Trophoblast cell (in vitro differentiated cells and primary cell): ENCODE data around the gene MCTP2.

ENCODE experiments used
- DNase-seq, 2 donors: peaks; one replicate each; pipeline ENCODE4 v3.0.0-alpha.2; 2016
- H2AFZ ChIP-seq: 2 replicates; pipeline ENCODE4 v1.6.1; 2013; ENCODE audit warnings: low read length, moderate library complexity, mild to moderate bottlenecking; ENCODE audit not compliant: insufficient read depth, poor library complexity
- H2AK5ac ChIP-seq: 2 replicates; pipeline ENCODE4 v1.6.1; 2013; ENCODE audit warnings: mild to moderate bottlenecking, low read length
- H2BK120ac ChIP-seq: 2 replicates; pipeline ENCODE4 v1.6.1; 2013; ENCODE audit warnings: low read length, mild to moderate bottlenecking, moderate library complexity; ENCODE audit not compliant: insufficient read depth, poor library complexity
- H2BK12ac ChIP-seq: 2 replicates; pipeline ENCODE4 v1.6.1; 2013; ENCODE audit warnings: mild to moderate bottlenecking, low read length, moderate library complexity
- H2BK5ac ChIP-seq: 2 replicates; pipeline ENCODE4 v1.6.1; 2013; ENCODE audit warnings: low read length, low read depth, moderate library complexity, mild to moderate bottlenecking; ENCODE audit not compliant: poor library complexity
- H3K14ac ChIP-seq: 2 replicates; pipeline ENCODE4 v1.6.1; 2013; ENCODE audit warnings: mild to moderate bottlenecking, low read length
- H3K18ac ChIP-seq: 2 replicates; pipeline ENCODE4 v1.6.1; 2013; ENCODE audit warnings: mild to moderate bottlenecking, low read length
- H3K23ac ChIP-seq: 2 replicates; pipeline ENCODE4 v1.6.1; 2013; ENCODE audit warnings: low read length
- H3K27ac ChIP-seq: 2 replicates; pipeline ENCODE4 v1.5.1; 2013; ENCODE audit warnings: low read depth, mild to moderate bottlenecking, inconsistent platforms, low read length, moderate library complexity
- H3K27me3 ChIP-seq: 2 replicates; pipeline ENCODE4 v1.6.1; 2013; ENCODE audit warnings: inconsistent platforms, mild to moderate bottlenecking, low read length, moderate library complexity; ENCODE audit not compliant: insufficient read depth
- H3K36me3 ChIP-seq, 2 experiments: 1 replicate in 1 of 2; 2 replicates in 1 of 2; pipeline ENCODE4 v1.6.1; 2013; ENCODE audit warnings: low read length in 2 of 2, mild to moderate bottlenecking in 2 of 2, moderate library complexity in 1 of 2; ENCODE audit not compliant: insufficient read depth in 2 of 2, control insufficient read depth in 1 of 2
- H3K4ac ChIP-seq: 2 replicates; pipeline ENCODE4 v1.6.1; 2013; ENCODE audit warnings: low read depth, mild to moderate bottlenecking, low read length, moderate library complexity
- H3K4me1 ChIP-seq, 2 experiments: 1 replicate in 1 of 2; 2 replicates in 1 of 2; pipeline ENCODE4 v1.6.1; 2013; ENCODE audit warnings: low read length in 2 of 2, mild to moderate bottlenecking in 2 of 2, moderate library complexity in 1 of 2; ENCODE audit not compliant: insufficient read depth in 2 of 2, control insufficient read depth in 1 of 2
- H3K4me2 ChIP-seq: 2 replicates; pipeline ENCODE4 v1.6.1; 2013; ENCODE audit warnings: inconsistent platforms, mild to moderate bottlenecking, low read length, moderate library complexity
- H3K4me3 ChIP-seq: 2 replicates; pipeline ENCODE4 v1.5.1; 2013; ENCODE audit warnings: mild to moderate bottlenecking, low read depth, low read length, inconsistent platforms
- H3K79me1 ChIP-seq: one replicate; pipeline ENCODE4 v1.6.1; 2013; ENCODE audit warnings: low read length
- H3K79me2 ChIP-seq: 2 replicates; pipeline ENCODE4 v1.6.1; 2013; ENCODE audit warnings: low read length, mild to moderate bottlenecking; ENCODE audit not compliant: control insufficient read depth, insufficient read depth, poor library complexity
- H3K9ac ChIP-seq: 2 replicates; pipeline ENCODE4 v1.6.1; 2013; ENCODE audit warnings: mild to moderate bottlenecking, low read length
- H3K9me3 ChIP-seq: 2 replicates; pipeline ENCODE4 v1.6.1; 2013; ENCODE audit warnings: low read depth, mild to moderate bottlenecking, control low read depth, inconsistent platforms, low read length; ENCODE audit not compliant: insufficient read depth
- H4K12ac ChIP-seq: 2 replicates; pipeline ENCODE4 v1.6.1; 2013; ENCODE audit warnings: low read depth, mild to moderate bottlenecking, low read length, moderate library complexity
- H4K8ac ChIP-seq: 2 replicates; pipeline ENCODE4 v1.6.1; 2013; ENCODE audit warnings: low read depth, mild to moderate bottlenecking, low read length, moderate library complexity
- H4K91ac ChIP-seq: one replicate; pipeline ENCODE4 v1.6.1; 2013; ENCODE audit warnings: low read depth, mild to moderate bottlenecking, low read length, moderate library complexity
- WGBS: extraction: QIAGEN DNeasy Blood & Tissue Kit; methylation state at CpG from one replicate; pipeline ENCODE4 v1.1.7; 2013; ENCODE audit warnings: missing lambda C conversion rate; ENCODE audit not compliant: insufficient read length, insufficient coverage; ENCODE audit errors: extremely low coverage; 5-methylcytosine and 5-hydroxymethylcytosine counted together

The MCTP2 gene

DNA sequence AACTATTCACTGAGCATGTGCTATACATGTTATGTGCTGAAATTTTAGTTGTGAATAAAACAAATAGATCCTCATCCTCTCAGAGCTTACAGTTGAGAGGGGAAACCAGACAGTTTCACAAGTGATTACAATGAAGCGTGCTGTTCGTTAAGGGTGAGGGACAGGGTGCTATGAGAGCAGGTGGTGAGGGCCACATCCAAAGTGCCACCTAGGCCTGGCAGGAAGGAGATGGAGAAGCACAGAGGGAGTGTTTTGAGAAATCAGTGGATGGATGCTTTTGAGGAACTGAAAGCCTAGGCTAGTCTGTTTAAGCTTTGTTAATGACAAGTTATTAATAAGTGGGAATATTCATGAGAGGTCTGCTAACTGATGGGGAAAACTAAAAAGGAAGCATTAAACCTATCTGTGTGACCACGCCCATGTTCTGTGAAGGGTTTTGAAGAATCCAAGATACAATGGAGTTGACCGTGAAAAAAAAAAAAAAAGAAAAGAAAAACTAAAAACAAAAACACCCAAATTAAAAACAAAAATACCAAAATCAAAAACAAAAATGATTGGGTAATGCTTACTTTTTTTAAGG, 7.3 kb downstream of the MCTP2 start:
- Histone ChIP-seq H2AK5ac (no peak overlapping the region), H2BK12ac (no peak overlapping the region), H2BK120ac (no peak overlapping the region), H3K9ac (no peak overlapping the region), H3K4me3 (no peak overlapping the region), H3K18ac (no peak overlapping the region), H3K79me1 (no peaks in the 10 kb centered on the region), H3K27me3 (no peaks in the 10 kb centered on the region), H4K91ac (no peak overlapping the region), H3K79me2 (no peaks in the 10 kb centered on the region), H4K8ac (no peak overlapping the region), H3K27ac (no peak overlapping the region), H4K12ac (no peak overlapping the region), H3K23ac (no peak overlapping the region), H3K9me3 (no peaks in the 10 kb centered on the region), H2AFZ (no peak overlapping the region), H3K36me3 (no peaks in the 10 kb centered on the region), H2BK5ac (no peak overlapping the region), H3K4me1 (peaks cover 0 to 2% of the 10 kb centered on the region in 2 experiments), H3K4me2 (no peak overlapping the region), H3K14ac (no peak overlapping the region), H3K4ac (no peak overlapping the region)
- no CpG with 5 or more reads among the region's 4 CpGs for WGBS
- no peak for DNase-seq

DNA sequence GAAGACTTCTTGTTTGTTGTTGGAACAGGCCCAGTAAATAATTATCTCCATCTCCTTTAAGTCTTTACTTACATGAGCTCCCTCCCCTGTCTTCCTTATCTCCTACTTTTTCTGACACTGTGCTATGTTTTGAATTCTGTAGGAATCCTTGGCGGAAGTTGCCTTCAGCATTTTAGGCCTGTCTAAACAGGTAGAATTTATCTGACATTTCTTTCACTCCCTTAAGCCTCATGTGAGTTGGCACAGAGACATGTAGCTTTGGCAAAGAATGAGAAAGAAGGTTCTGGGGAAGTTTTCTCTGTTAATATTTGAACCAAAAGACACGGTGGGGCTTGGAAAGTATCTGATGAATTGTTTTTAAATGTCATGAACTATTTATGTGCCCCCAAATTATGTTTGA, 8.1 kb downstream of the MCTP2 start:
- Histone ChIP-seq H3K23ac (no peak overlapping the region), H4K8ac (no peak overlapping the region), H3K18ac (no peak overlapping the region), H2BK12ac (no peak overlapping the region), H3K4me1 (peaks cover 0 to 2% of the 10 kb centered on the region in 2 experiments), H3K4me2 (no peak overlapping the region), H3K9me3 (no peaks in the 10 kb centered on the region), H3K4me3 (no peak overlapping the region), H4K91ac (no peak overlapping the region), H2BK5ac (no peak overlapping the region), H3K36me3 (no peaks in the 10 kb centered on the region), H3K79me2 (no peaks in the 10 kb centered on the region), H3K14ac (no peak overlapping the region), H2AFZ (no peak overlapping the region), H2AK5ac (no peak overlapping the region), H4K12ac (no peak overlapping the region), H3K4ac (no peak overlapping the region), H3K9ac (no peak overlapping the region), H3K27me3 (no peaks in the 10 kb centered on the region), H3K27ac (peak overlapping the region; percentile 20), H2BK120ac (no peak overlapping the region), H3K79me1 (no peaks in the 10 kb centered on the region)
- no CpG with 5 or more reads among the region's 2 CpGs for WGBS
- DNase-seq = peak; percentile 47 to 75

DNA sequence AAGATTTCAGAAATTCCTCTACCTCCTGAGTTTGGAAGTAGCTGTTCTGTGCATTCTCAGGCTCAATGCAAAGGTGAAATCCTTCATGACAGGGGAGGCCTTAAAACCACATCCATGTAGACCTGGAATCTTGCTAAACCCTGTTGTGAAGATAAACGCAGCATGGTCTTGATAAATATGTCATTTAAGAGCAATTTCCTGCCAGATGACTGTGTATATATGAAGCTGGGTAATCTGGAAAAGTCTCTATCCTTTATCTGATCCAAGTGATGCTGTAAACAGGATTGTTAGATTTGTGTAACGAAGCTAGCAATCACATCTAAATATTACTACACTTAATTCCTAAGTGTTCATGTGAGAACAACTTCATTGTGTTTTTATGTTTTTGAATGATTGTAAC, 9.1 kb downstream of the MCTP2 start:
- H3K18ac ChIP-seq = no peak overlapping the region
- no peak overlapping the region for H2BK120ac ChIP-seq
- no peaks in the 10 kb centered on the region for H3K36me3 ChIP-seq
- no peak overlapping the region for H2AK5ac ChIP-seq
- WGBS = no CpG with 5 or more reads among the region's 2 CpGs
- DNase-seq = peak in 1 of 2 donors; percentile 38
- no peak overlapping the region for H4K91ac ChIP-seq
- no peak overlapping the region for H3K14ac ChIP-seq
- peaks cover 0 to 2% of the 10 kb centered on the region in 2 experiments for H3K4me1 ChIP-seq
- no peak overlapping the region for H2BK12ac ChIP-seq
- no peak overlapping the region for H4K8ac ChIP-seq
- H3K79me2 ChIP-seq = no peaks in the 10 kb centered on the region
- no peak overlapping the region for H3K4me2 ChIP-seq
- H3K23ac ChIP-seq = no peak overlapping the region
- no peaks in the 10 kb centered on the region for H3K79me1 ChIP-seq
- H3K4ac ChIP-seq = no peak overlapping the region
- no peak overlapping the region for H2AFZ ChIP-seq
- no peak overlapping the region for H3K27ac ChIP-seq
- H2BK5ac ChIP-seq = no peak overlapping the region
- H4K12ac ChIP-seq = no peak overlapping the region
- H3K27me3 ChIP-seq = no peaks in the 10 kb centered on the region
- H3K9ac ChIP-seq = no peak overlapping the region
- H3K9me3 ChIP-seq = no peaks in the 10 kb centered on the region
- H3K4me3 ChIP-seq = no peak overlapping the region

DNA sequence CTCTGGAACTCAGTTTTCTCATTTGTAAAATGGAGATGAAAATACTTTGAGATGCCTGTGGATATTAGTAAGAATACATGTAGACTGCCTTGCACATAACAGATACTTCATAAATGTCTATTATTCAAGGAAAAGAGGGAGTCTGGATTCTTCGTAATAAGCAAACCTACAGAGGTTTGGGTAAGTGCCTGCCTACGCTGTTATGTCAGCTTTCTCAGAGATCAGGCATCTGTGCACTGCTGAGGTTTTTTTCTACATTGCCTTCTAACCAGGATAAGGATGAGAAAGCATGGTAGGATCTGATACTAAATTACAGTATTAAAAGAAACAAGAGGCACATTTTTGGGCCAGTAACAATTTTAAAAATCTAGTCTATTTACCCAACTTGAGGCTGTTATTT, 10.9 kb downstream of the MCTP2 start:
- no peak overlapping the region for H2AK5ac ChIP-seq
- H3K9me3 ChIP-seq = no peaks in the 10 kb centered on the region
- H3K9ac ChIP-seq = no peak overlapping the region
- no peaks in the 10 kb centered on the region for H3K79me2 ChIP-seq
- WGBS = no CpG with 5 or more reads among the region's 2 CpGs
- H3K4me1 ChIP-seq = peaks cover 0 to 2% of the 10 kb centered on the region in 2 experiments
- no peak overlapping the region for H4K91ac ChIP-seq
- no peak overlapping the region for H4K12ac ChIP-seq
- H3K4me2 ChIP-seq = no peak overlapping the region
- no peak overlapping the region for H3K23ac ChIP-seq
- no peak overlapping the region for H2AFZ ChIP-seq
- H3K4ac ChIP-seq = no peak overlapping the region
- H3K79me1 ChIP-seq = no peaks in the 10 kb centered on the region
- H3K27me3 ChIP-seq = no peaks in the 10 kb centered on the region
- H3K36me3 ChIP-seq = no peaks in the 10 kb centered on the region
- H2BK120ac ChIP-seq = no peak overlapping the region
- no peak overlapping the region for H2BK12ac ChIP-seq
- H4K8ac ChIP-seq = no peak overlapping the region
- DNase-seq = no peak
- H2BK5ac ChIP-seq = no peak overlapping the region
- no peak overlapping the region for H3K18ac ChIP-seq
- H3K4me3 ChIP-seq = no peak overlapping the region
- no peak overlapping the region for H3K14ac ChIP-seq
- no peak overlapping the region for H3K27ac ChIP-seq
